8988T (cell line): ENCODE results near the gene ELANE.

Experiments used
- DNase-seq: peaks from one replicate; pipeline ENCODE4 v3.0.0; 2011

ELANE gene

DNA sequence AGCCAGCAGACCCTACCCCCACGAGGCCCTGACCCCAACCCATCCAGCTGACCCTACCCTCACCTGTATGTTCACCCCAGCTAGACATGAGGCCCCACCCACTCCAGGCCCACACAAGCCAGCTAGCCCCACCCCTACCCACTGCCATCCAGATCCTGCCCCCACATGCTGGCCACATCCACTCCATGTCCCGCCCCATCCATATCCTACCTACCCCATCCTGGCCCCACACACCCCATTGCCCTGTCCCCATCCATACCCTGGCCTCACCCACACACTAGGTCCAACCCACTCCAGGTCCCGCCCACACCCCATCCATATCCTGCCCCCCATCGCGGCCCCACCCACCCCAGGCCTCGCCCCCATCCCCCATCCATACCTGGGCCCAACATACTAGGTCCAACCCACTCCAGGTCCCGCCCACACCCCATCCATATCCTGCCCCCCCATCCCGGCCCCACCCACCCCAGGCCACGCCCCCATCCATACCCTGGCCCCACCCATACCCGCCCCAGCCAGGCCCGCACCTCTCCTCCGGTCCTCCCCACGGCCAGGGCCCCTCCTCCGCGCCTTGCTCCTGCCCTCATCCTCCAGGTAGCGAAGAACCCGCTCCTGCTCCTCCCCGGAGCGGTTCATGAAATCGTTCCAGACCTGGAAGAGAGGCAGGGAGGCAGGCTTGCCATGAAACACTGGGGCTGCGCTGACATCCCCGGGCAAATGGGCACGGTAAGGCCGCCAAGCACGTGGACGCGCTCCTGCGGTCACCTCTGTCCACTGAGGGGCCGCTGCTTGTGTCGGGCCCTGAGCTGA, 48.4 kb downstream of the ELANE start:
- peak; percentile 94 for DNase-seq

DNA sequence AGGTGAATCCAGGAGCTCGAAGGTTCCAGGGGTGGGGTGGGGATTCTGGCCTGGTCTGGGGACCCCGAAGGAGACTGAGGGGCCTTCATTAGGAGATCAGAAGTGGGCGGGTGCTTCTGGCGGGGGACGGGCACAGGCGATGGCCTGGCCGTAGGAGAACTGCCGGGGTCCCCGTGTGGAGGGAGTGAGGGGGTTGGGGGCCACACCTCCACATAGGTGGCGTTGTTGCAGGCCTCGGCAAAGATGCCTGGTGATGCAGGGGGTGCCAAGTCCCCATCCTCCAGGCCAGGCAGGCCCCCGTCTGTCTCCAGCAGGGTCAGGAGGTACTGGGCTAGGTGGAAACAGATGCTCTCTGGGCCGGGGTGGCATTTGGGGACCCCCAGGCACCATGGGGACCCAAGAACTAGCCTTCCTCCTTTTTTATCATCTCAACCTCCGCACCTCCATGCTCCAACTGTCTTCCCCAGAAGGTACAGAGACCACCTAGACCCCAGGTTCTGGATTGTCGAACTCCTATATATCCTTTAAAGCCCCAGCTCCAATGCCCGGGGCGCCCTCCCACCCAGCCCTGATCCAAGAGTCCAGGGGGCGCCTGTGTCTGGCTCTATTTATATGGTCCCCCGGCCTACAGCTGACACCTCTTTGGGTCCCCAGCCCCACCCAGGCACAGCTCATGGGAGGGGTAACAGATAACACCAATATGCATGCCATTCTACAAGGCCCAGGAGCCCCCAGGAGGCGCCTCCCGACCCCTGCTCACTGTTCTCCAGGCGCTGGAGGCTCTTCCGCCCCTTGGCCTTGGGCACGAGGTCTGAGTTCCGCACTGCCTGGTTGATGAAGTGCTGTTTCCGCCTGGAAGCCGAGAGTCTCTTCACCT, 49.4 kb downstream of the ELANE start:
- DNase-seq: no peak

DNA sequence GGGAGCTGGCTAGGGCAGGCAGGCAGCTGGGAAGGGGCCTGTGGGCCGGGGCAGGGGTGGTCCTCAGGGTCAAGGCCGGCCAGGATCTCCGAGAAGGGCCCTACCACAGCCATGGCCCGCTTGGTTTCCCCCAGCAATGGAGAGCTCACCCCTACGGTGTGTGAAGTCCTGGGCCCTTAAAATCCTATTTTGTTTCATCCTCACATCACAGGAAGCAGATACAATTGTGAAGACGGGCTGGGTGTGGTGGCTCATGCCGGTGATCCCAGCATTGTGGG, 49.9 kb downstream of the ELANE start:
- no peak for DNase-seq

DNA sequence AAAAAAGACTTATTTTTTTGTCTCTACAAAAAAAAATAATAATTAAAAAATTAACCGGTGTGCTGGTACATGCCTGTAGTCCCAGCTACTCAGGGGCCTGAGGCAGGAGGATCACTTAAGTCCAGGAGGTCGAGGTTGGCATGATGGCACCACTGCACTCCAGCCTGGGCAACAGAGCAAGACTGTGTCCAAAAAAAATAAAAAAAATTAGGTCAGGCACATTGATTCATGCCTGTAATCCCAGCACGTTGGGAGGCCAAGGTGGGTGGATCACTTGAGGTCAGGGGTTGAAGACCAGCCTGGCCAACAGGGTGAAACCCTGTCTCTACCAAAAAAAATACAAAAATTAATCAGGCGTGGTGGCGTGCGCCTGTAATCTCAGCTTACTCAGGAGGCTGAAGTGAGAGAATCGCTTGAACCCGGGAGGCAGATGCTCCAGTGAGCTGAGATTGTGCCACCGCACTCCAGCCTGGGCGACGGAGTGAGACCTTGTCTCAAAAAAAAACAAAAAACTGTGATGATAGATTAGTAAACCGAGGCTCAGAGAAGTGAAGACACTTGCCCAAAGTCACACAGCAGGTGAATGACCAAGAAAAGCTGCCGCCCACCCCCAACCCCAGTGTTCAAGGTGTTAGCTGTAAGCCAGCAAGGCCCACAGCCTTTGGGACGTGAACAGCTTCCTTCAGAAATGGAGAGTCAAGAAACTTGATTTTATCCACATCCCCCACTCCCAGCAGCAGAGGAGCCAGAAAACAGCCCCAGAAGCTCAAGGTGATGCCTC, 50.5 kb downstream of the ELANE start:
- DNase-seq: no peak

DNA sequence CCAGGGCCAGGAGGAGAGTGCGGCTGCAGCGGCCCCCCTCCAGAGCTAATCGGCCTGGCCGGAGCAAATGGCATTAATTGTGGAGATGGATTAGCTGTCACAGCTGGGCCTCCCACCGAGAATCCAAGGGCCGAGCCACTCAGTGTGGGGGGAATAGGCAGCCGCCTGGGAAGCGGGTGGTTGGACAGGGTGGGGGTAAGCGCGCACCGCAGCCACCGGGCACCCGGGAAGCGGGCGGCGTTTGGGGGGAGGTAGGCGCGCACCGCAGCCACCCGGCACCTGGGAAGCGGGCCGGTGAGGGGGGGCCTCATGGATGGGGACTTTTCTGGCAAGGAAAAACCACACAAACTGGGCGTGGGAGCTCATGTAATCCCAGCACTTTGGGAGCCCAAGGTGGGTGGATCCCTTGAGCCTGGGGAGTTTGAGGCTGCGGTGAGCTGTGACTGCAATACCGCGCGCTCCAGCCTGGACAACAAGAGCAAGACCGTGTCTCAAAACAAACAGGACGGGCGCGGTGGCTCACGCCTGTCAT, 51.2 kb downstream of the ELANE start:
- DNase-seq: no peak

DNA sequence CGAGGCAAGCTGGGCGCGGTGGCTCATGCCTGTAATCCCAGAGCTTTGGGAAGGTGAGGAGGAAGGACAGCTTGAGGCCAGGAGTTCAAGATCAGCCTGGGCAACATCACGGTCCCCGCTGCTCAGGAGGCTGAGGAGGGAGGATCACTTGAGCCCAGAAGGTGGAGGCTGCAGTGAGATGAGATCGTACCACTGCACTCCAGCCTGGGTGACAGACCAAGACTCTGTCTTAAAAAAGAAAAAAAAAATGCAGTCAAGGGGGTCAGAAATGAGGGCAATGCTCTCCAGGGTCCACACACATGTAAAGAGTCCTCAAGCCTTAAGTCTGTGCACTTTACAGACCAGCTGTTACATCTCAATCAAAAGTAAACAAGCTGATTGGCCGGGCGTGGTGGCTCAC, 52.4 kb downstream of the ELANE start:
- no peak for DNase-seq
